T follicular helper cell (primary cell): Measurements from ENCODE around the gene SLC17A8.
"Not testable (repeated sequence)": the region's sequence is repeated elsewhere in the genome, so short reads cannot be mapped to it uniquely, and the experiment has no call there.

Experiments used
- DNase-seq: peaks from one replicate; pipeline ENCODE4 v3.0.0-alpha.2; 2020; ENCODE audit warnings: low read depth
- total RNA-seq, 2 experiments: gene quantifications; one replicate each; lab custom pipeline; 2026; lab: John Stamatoyannopoulos, UW

SLC17A8 gene
- 0 reads per million in 2 experiments for total RNA-seq

DNA sequence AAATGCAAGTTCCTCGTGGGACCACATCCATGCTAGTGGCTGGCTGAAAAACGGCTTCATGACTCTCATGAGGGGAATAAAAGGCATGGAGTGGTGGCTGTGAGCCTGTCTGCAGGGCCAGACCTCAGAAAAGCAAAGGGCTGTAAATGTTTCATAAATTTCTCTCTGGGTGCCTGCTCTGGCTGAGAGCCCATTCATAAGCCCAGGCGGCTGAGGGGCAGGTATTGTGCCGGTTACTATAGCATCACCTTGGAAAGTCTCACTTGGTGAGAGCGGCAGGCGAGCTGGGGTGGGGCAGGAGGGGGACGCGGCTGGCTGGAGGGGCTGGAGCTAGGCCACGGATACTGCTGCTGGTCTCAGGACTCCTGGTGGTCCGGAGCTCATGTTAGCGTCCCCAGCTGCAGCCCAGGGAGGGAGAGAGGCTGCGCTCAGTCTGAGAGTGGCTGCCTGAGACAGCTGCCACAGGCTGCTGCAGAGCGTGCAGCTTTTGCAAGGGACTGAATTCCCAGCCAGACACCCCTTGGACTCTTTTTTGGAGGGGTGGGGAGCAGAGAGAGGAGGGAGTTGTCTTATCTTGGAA, at the start of gene SLC17A8:
Gene SLC17A8, plus strand, starts transcription at position 431 of the 580 bp plus-strand sequence. CDS start 318 bp downstream, outside the sequence.
- DNase-seq = no peak

DNA sequence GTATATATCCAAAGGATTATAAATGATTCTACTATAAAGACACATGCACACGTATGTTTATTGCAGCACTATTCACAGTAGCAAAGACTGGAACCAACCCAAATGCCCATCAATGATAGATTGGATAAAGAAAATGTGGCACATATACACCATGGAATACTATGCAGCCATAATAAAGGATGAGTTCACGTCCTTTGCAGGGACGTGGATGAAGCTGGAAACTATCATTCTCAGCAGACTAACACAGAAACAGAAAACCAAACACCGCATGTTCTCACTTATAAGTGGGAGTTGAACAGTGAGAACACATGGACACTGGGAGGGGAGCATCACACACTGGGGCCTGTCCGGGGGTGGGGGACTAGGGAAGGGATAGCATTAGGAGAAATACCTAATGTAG, 48.7 kb upstream of the SLC17A8 start:
- not testable (repeated sequence) for DNase-seq

DNA sequence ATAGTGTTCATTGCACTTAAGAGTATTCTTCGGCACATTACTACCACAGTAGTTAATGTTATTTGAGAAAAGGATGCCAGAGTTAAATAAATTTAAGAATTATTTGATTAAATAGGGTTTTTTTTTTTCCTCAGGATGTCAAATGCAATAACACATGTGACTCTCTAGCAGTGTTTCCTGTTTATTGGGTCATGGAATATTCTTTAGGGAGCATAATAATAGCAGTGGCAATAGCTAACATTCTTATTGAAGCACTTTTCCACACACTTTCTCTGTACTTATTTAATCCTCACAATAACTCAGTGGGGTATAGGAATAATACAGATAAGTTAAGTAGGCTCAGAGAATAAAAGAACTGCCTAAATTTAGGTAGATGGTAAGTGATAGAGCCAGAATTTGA, 45.6 kb upstream of the SLC17A8 start:
- DNase-seq = no peak

DNA sequence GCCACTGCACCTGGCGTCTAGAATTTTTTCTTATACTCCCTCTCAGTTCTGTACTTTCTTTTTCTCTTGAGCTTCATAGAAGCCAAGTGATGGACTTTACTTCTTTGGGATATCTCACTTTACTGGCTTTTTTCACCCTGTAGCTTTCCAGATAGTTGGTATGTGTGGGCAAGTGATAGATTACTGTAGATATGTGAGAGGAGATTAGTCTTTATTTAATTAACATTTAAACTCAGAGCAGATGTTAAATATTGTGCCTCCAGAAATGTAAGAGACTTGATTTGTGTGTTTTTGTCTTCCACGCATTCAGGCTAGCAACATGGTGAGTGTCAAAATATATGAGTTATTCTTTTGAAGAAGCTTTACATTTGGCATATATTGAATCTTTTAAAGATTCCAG, 39.5 kb upstream of the SLC17A8 start:
- DNase-seq = no peak

DNA sequence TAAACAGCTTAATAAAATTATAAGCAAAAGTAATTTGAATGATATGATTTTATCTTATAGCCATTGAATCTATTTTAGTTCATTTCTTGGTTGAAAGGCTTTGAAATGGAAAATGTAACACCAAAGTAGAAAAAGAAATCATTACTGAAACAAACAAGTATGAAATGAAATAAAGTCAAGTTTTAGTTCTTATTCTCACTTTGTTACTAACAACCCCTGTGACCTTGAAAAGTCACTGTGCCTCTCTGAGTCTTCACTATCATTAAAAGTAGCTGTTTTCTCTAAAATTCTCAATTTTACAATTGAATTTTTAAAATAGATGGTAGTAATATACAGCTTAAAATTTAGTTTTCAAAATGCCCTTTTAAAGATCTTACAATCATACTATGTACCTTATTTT, 32.4 kb upstream of the SLC17A8 start:
- no peak for DNase-seq

DNA sequence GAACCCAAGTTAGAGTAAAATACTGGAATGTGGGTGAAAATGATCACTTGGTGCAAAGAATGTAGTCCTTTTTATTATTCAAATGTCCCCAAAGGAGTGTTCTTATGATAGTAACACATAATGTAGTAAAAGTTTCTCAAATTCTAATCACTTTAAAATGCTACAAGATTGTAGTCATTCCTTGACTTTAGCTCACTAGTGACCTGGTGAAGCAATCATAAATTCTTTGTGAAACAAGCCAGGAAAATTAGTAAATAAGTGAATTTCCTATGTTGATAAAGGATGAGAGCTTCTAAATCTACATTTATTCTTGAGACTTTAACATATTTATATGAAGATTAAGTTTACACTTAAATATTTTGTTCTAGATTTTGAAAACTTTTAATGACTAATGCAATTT, 30.7 kb upstream of the SLC17A8 start:
- DNase-seq = no peak

DNA sequence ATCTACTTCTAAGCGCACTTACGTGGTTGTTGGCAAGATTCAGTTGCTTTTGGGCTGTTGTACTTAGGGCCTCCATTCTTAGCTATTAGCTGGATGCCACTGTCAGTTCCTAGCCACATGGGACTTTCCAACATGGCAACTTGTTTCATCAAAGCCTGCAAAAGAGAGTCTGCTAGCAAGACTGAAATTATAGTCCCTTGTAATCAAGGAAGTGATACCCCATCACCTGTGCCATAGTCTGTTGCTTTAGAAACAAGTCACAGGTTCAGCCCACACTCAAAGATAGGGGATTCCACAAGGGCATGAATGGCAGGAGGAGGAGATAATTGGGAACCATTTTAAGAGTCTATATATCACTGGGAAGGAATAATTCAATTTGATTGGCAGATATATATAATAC, 27.1 kb upstream of the SLC17A8 start:
- DNase-seq = no peak

DNA sequence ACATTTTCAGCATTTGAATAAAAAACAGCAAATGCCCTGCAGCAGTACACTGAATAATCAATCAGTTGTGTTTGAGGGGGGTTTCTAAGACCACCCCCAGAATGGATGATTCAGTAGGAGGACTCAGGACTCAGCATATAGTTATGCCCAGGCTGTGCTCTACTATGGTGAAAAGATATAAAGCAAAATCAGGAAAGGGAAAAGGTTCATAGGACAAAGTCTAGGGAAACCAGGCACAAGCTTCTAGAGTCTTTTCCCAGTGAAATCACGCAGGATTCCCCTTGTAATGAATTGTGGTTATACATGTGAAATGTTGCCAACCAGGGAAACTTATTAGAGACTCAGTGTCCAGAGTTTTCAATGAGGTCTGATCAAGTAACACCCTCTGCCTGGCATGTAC, 25.0 kb upstream of the SLC17A8 start:
- no peak for DNase-seq

DNA sequence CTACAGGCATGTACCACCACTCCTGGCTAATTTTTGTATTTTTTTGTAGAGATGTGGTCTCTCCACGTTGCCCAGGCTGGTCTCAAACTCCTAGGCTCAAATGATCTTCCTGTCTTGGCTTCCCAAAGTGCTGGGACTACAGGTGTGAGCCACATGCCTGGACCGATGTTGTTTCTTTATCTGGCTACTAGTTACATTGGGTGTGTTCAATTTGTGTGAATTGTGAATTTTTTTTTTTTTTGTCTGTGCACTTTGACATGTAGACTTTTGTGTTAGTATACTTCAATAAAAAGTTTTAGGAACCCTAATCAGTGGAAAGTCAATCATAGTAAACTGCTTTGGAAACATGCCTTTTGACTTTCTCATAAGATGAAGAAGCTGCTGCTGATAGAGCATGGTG, 24.0 kb upstream of the SLC17A8 start:
- DNase-seq = no peak

DNA sequence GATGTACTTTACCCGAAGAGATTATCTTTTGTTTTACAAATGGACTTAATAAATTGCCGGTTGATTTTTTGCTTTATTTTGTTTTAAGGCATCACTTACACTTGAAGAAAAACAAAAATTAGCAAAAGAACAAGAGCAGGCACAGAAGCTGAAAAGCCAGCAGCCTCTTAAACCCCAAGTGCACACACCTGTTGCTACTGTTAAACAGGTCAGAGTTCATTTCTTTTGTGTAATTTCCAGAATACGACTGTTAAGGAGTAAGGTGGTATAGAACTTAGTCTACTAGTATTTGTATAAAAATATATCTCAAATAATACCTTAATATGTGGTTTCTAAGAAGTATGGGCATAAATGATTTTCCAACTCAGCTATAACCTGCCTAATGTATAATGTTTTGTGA, 19.6 kb upstream of the SLC17A8 start:
- no peak for DNase-seq

DNA sequence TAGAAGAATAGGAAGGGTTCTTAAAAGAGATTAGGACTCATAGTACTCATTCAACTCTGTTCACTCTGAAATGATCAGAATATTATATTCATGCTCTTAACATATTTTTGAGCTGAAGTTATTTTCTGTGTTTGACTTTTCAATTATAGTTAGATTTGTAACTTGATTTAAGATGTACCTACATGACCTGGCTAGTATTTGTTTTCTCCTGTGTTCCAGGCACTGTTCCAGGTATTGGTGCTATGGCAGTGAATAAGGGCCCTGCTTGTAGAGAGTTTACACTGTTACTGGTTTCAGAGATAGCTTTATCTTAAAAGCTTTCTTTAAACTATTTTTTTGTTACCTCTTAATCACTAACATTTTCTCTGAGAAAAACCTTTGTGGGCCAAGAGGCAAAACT, 19.1 kb upstream of the SLC17A8 start:
- DNase-seq = no peak

DNA sequence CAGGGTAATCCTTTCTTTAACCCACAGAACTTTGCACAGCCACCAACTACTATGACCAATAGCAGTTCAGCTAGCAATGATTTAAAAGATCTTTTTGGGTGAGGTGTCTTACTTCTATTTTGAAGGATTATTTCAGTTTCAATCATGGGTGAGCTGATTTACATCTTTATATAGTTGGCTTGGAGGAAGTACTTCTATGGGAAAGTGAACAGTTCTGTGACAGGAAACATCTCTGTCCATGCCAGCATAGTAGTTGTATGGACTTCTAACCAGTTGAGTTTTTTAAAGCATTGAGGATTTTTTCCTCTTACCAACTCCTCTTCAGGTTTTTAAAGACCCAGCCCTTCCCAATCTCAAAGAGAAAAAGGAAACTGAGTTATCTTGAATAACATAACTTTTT, 17.8 kb upstream of the SLC17A8 start:
- no peak for DNase-seq

DNA sequence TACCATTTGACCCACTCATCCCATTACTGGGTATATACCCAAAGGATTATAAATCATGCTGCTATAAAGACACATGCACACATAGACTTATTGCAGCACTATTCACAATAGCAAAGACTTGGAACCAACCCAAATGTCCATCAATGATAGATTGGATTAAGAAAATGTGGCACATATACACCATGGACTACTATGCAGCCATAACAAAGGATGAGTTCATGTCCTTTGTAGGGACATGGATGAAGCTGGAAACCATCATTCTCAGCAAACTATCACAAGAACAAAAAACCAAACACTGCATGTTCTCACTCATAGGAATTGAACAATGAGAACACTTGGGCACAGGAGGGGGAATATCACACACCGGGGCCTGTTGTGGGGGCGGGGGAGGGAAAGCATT, 14.0 kb upstream of the SLC17A8 start:
- not testable (repeated sequence) for DNase-seq

DNA sequence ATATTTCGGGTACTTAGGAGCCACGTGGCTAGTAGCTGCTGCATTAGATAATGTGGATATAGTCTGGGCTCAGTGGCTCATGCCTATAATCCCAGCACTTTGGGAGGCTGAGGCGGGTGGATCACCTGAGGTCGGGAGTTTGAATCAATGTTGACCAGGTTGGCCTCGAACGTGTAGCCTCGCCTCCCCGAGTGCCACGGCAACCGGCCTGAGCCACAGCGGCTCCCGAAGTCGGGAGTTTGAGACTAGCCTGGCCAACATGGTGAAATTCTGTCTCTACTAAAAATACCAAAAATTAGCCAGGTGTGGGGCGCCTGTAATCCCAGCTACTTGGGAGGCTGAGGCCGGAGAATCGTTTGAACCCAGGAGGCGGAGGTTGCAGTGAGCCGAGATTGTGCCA, 12.5 kb upstream of the SLC17A8 start:
- DNase-seq = not testable (repeated sequence)

DNA sequence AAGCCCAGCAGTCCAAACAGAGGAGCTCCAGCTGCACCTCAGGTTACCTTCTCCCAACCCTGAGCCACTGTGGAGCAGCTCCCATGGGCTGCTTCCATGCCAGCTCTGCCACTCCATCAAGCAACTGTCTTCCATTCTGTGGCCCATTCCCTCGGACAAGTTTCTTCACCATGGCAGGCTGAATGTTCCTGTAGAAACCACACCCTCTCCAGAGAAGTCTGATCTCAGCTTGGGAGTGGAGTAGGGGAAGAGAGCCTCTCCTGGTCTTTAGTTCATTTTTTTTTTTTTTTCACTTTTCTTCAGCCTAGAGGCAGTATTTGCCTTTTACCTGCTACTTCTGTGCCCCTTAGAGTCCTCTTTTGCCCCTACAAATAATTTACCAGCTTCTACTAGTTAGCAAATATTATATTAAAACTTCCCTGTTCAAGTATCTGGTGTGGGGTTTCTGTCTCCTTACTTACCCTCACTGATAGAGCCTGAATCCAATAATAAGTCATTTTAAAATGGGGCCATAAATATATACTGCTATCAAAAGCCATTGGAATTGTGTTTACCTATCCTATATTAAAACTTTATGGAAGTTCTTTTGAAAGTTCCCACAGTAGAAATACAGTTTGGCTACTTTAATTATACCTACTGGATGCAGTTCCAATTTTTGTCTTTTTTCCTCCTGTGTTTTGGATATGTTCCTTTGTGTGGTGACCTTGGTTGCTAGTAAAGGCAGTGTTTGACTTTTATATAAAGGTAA, 11.7 kb upstream of the SLC17A8 start:
- no peak for DNase-seq

DNA sequence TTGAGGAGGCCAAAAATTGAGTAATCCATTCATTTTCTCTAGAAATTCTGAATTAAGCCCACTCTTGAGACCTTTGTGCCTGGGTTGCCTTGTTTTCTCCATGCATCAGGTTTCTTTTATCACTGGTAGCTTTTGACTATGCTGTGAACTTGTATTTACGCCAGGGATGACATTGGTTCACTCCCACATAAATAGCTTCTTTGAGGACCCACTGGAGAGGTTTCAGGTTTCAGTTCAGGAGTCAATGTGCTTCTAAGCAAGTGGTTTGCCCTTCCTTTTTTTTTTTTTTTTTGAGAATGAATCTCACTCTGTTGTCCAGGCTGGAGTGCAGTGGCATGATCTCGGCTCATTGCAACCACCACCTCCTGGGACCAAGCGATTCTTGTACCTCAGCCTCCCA, 10.2 kb upstream of the SLC17A8 start:
- no peak for DNase-seq

DNA sequence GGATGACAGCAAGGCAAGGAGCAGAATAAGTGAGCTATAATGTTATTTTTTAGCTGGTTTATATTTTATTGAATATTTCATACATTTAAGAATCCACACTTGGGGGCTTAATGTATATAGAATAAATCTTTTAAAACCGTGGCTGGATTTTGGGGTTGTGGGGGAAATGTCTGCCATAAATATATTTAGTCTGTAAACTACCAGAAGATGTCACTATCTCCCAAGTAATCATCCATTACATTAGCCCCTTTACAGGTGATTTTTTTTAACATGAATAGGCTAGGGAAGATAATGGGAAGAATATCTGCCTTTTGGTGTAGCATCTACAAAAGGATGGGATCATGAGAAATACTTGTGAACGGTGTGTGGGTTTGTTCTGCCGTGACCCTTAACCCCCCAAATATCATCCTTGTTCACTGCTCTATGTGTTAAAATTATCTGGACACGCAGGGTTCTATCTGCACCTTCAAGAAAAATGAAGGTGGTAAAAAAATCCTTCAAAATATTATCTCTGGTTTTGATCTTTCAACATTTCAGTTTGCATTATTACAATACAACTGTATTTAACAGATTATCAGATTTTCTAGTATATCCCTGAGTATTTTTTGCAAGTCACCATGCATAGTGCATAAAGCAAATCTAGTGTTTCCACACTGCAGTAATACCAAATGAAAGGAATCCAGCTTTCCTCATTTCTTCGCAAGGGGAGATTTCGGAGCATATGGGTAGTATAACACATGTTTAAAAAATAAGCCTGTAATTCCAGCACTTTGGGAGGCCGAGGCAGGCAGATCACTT, 8.0 kb upstream of the SLC17A8 start:
- no peak for DNase-seq

DNA sequence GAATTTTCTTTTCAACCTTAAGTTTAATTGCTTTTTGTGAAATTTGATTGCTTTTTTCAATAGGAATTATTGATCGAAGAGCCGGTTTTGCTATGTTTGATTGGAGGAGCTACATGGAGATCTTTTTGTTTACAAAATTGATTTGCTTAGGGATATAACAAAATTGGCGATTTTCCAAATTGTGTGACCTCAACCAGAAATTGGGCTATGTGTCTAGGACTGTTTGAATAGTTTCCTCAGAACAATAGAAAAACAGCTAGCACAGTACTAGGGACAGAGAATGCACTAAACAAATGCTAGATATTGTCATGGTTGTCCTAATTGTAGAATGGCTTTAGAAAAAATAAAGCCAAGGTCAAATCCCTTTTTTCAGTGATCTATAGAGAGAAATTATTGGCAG, 2.4 kb downstream of the SLC17A8 start:
- no peak for DNase-seq

DNA sequence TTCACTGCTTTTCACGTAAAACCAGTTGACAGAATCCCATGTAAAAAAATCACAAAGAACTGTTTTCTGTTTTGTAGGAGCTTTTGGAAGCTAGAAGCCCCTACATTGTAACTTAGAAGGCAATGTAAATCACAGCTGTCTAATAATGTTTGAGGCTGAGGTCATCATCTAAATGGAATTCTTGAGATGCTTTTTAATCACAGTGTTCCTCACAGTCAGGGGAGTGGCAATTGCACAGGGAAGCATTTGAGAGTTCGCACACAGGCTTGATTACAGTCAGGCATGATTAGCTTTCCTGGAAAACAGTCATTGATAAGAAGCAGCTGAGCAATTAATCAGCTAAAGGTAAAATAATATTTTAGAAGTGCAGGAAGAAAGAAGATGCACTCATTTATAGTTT, 2.9 kb downstream of the SLC17A8 start:
- DNase-seq = no peak

DNA sequence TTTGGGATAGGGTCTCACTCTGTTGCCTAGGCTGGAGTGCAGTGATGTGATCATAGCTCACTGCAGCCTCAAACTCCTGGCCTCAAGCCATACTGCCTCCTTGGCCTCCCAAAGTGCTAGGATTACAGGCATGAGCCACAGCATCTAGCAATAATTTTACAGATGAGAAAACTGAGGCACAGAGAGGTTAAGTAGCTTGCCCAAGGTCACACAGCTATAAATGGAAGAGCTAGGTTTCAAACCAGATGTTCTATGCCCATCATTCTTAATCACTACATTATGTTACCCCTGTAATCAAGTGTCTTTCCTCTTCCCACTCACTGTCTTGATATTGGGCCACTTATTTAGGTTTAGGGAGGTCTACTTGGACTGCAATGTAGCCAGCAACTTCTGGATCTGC, 3.6 kb downstream of the SLC17A8 start:
- no peak for DNase-seq

DNA sequence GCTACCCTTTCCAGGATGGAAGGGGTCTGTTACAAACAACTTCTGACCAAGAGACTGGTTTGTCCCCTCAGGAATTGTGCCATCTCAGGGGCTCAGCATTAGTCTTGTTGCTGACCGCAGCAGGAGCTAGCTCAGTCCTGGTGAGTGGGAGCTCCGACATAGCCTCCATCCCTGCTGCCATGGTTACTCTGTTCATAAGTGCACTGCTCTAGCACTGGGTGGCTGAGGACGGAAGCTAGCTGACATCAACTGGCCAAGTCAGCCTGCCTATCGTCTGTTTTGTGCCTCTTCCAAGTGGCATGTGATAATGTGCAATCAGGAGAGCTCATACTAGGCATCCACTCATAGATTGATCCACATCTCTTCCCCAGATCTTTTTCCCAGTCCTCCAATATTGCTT, 7.5 kb downstream of the SLC17A8 start:
- no peak for DNase-seq

DNA sequence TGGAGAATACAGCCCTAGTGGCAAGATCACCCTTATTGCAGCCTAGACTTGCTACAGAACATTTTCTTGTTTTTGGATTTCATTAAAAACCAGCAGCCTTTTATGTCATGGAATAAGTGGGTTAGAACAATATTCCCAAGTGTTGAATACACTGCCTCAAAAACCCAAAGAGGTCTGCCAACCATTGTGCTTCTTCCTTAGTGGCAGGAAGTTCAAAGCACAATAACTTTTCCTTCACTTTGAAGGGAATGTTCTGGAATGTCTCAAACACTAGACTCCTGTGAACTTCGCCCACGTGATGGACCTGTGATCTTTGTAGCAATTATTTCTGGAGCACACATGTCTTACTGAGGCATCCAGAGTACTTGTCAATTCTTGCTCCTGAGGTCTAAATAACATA, 8.5 kb downstream of the SLC17A8 start:
- DNase-seq = no peak

DNA sequence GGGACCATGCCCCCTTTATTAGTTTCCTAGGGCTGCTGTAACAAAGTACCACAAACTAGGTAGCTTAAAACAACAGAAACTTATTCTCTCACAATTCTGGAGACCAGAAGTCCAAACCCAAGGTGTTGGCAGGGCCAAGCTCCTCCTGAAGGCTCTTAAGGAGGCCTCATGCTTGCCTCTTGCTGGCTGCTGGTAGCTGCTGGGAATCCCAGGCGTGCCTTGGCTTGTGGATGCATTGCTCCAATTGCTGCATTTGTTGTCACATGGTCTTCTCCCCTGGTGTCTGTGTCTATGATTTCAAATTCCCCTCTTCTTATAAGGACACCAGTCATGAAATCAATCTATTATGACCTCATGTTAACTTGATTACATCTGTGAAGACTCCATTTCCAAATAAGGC, 11.2 kb downstream of the SLC17A8 start:
- DNase-seq = no peak
